Nephron (organoid): ENCODE results near the gene TRANK1.

ENCODE experiments used
- H3K27ac Mint-ChIP-seq, 3 experiments: 2 replicates each; pipeline ENCODE4 v1.8.0; 2020; ENCODE audit warnings: mixed read lengths in 3 of 3, mild to moderate bottlenecking in 2 of 3, moderate library complexity in 1 of 3
- H3K27me3 Mint-ChIP-seq: 2 replicates; pipeline ENCODE4 v1.8.0; 2021; ENCODE audit warnings: low read depth, mild to moderate bottlenecking, moderate library complexity, mixed read lengths
- H3K36me3 Mint-ChIP-seq: 2 replicates; pipeline ENCODE4 v1.8.0; 2020; ENCODE audit warnings: low read depth, mixed read lengths
- H3K4me1 Mint-ChIP-seq: 2 replicates; pipeline ENCODE4 v1.8.0; 2020; ENCODE audit warnings: mixed read lengths
- H3K4me3 Mint-ChIP-seq, 3 experiments: 2 replicates each; pipeline ENCODE4 v1.8.0; 2020; ENCODE audit warnings: mild to moderate bottlenecking in 3 of 3, mixed read lengths in 3 of 3, moderate library complexity in 2 of 3
- H3K9me3 Mint-ChIP-seq: 2 replicates; pipeline ENCODE4 v1.8.0; 2020; ENCODE audit warnings: mixed read lengths
- CTCF ChIP-seq, 3 experiments: fragments of 200-600 bp; sonication (generic); IDR thresholded peaks; one replicate each; pipeline ENCODE4 v1.5.0; 2021; ENCODE audit warnings: antibody characterized with exemption in 3 of 3; ENCODE audit not compliant: unreplicated experiment in 3 of 3

TRANK1 gene

GRCh38 chr3:36989568-36989967 lies 44.7 kb upstream of the TRANK1 start:
- Mint-ChIP-seq H3K27ac (no peak overlapping the region), H3K36me3 (peaks cover 45% of the 10 kb centered on the region), H3K27me3 (no peaks in the 10 kb centered on the region), H3K4me1 (peaks cover 38% of the 10 kb centered on the region), H3K4me3 (peak overlapping the region; percentile 18 to 71 (median 44)), H3K9me3 (no peaks in the 10 kb centered on the region)
- TF ChIP-seq CTCF (IDR thresholded peaks at IDR 0.05; ENCODE audit: unreplicated experiment in 3 of 3): no peak

- H3K27ac Mint-ChIP-seq: no peak overlapping the region
- H3K9me3 Mint-ChIP-seq: no peaks in the 10 kb centered on the region
- peaks cover 46% of the 10 kb centered on the region for H3K36me3 Mint-ChIP-seq
- TF ChIP-seq CTCF (IDR thresholded peaks at IDR 0.05; ENCODE audit: unreplicated experiment in 3 of 3): no peak
- peaks cover 38% of the 10 kb centered on the region for H3K4me1 Mint-ChIP-seq
- H3K4me3 Mint-ChIP-seq: peak overlapping the region; percentile 40 to 71 (median 44)
- H3K27me3 Mint-ChIP-seq: no peaks in the 10 kb centered on the region
Observed at GRCh38 chr3:36989005-36989404, 44.2 kb upstream of the TRANK1 start.

GRCh38 chr3:36988356-36988755 lies 43.5 kb upstream of the TRANK1 start:
- Mint-ChIP-seq H3K4me3 (peak overlapping the region; percentile 11 to 29 (median 18)), H3K27me3 (no peaks in the 10 kb centered on the region), H3K9me3 (no peaks in the 10 kb centered on the region), H3K4me1 (peaks cover 38% of the 10 kb centered on the region), H3K36me3 (peaks cover 53% of the 10 kb centered on the region), H3K27ac (no peak overlapping the region)
- TF ChIP-seq CTCF (IDR thresholded peaks at IDR 0.05; ENCODE audit: unreplicated experiment in 3 of 3): no peak

- H3K9me3 Mint-ChIP-seq: peaks cover 30% of the 10 kb centered on the region
- no peak overlapping the region for H3K27ac Mint-ChIP-seq
- H3K36me3 Mint-ChIP-seq: peaks cover 67% of the 10 kb centered on the region
- no peaks in the 10 kb centered on the region for H3K27me3 Mint-ChIP-seq
- TF ChIP-seq CTCF (IDR thresholded peaks at IDR 0.05; ENCODE audit: unreplicated experiment in 3 of 3): no peak
- H3K4me3 Mint-ChIP-seq: no peak overlapping the region
- H3K4me1 Mint-ChIP-seq: no peaks in the 10 kb centered on the region
Observed at GRCh38 chr3:36981006-36981405, 36.2 kb upstream of the TRANK1 start.

GRCh38 chr3:36973139-36973538 lies 28.3 kb upstream of the TRANK1 start:
- no peak for TF ChIP-seq CTCF (IDR thresholded peaks at IDR 0.05; ENCODE audit: unreplicated experiment in 3 of 3)
- Mint-ChIP-seq H3K4me1 (peaks cover 6% of the 10 kb centered on the region), H3K27me3 (no peaks in the 10 kb centered on the region), H3K27ac (no peak overlapping the region), H3K9me3 (peaks cover 3% of the 10 kb centered on the region), H3K4me3 (no peak overlapping the region), H3K36me3 (peaks cover 7% of the 10 kb centered on the region)

DNA sequence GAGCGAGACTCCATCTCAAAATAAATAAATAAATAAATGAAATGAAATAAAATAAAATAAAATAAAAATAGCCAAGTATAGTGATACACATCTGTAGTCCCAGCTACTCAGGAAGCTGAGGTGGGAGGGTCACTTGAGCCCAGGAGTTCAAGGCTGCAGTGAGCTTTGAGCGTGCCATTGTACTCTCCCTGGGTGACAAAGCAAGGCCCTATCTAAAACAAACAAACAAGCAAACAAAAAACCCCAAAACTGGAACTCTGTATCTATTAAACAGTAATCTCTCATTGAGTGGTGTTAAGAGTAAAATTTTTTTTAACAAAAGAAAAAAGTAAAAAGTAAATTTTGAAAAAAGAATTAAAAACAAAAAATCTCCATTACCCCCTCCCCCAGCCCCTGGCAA lies 27.3 kb upstream of the TRANK1 start:
- Mint-ChIP-seq H3K36me3 (no peaks in the 10 kb centered on the region), H3K4me3 (no peak overlapping the region), H3K27me3 (no peaks in the 10 kb centered on the region), H3K9me3 (no peaks in the 10 kb centered on the region), H3K4me1 (peaks cover 6% of the 10 kb centered on the region), H3K27ac (no peak overlapping the region)
- TF ChIP-seq CTCF (IDR thresholded peaks at IDR 0.05; ENCODE audit: unreplicated experiment in 3 of 3): no peak
